HepG2 (cell line): ENCODE data around the gene ZBTB46. TPM values are rescaled to one million over a fixed set of nuclear protein-coding genes. Genes with fewer than 3 reads are reported as not detected.

Experiments used
- ARNT ChIP-seq: fragments of 450-650 bp; IDR thresholded peaks from 2 replicates; pipeline ENCODE4 v1.6.1; 2017
- FOXJ3 ChIP-seq: sonication (generic); formaldehyde crosslinking; IDR thresholded peaks from 2 replicates; pipeline ENCODE4 v1.4.0; 2020; ENCODE audit warnings: missing genetic modification reagents, mild to moderate bottlenecking, borderline replicate concordance
- KMT2A ChIP-seq: sonication (generic); formaldehyde crosslinking; IDR thresholded peaks from 2 replicates; pipeline ENCODE4 v1.4.0; 2020; ENCODE audit warnings: missing genetic modification reagents
- MED1 ChIP-seq: sonication (generic); formaldehyde crosslinking; IDR thresholded peaks from 2 replicates; pipeline ENCODE4 v1.4.0; 2020; ENCODE audit warnings: missing genetic modification reagents
- MTF1 ChIP-seq: sonication (generic); formaldehyde crosslinking; IDR thresholded peaks from 2 replicates; pipeline ENCODE4 v1.5.0; 2020; ENCODE audit warnings: missing genetic modification reagents
- NFE2L1 ChIP-seq: sonication (generic); formaldehyde crosslinking; IDR thresholded peaks from 2 replicates; pipeline ENCODE4 v1.4.0; 2020; ENCODE audit warnings: missing genetic modification reagents, mild to moderate bottlenecking, borderline replicate concordance
- SETDB1 ChIP-seq: sonication (generic); formaldehyde crosslinking; IDR thresholded peaks from 2 replicates; pipeline ENCODE4 v1.5.1; 2020; ENCODE audit warnings: missing genetic modification reagents, mild to moderate bottlenecking, borderline replicate concordance
- SRY ChIP-seq: sonication (generic); formaldehyde crosslinking; IDR thresholded peaks from 2 replicates; pipeline ENCODE4 v1.8.0; 2022; ENCODE audit warnings: mild to moderate bottlenecking, missing genetic modification reagents
- THAP11 ChIP-seq: IDR thresholded peaks from 2 replicates; pipeline ENCODE4 v1.6.1; 2016; ENCODE audit warnings: missing biosample characterization, missing genetic modification reagents
- ZNF263 ChIP-seq: sonication (generic); formaldehyde crosslinking; IDR thresholded peaks from 2 replicates; pipeline ENCODE4 v1.4.0; 2020; ENCODE audit warnings: missing genetic modification reagents
- ZNF331 ChIP-seq: sonication (generic); formaldehyde crosslinking; IDR thresholded peaks from 2 replicates; pipeline ENCODE4 v1.4.0; 2020; ENCODE audit warnings: missing genetic modification reagents
- ZNF660 ChIP-seq: sonication (generic); formaldehyde crosslinking; IDR thresholded peaks from 2 replicates; pipeline ENCODE4 v1.5.1; 2020; ENCODE audit warnings: mild to moderate bottlenecking, low read depth, missing genetic modification reagents, borderline replicate concordance
- ZSCAN12 ChIP-seq: sonication (generic); formaldehyde crosslinking; IDR thresholded peaks from 2 replicates; pipeline ENCODE4 v1.9.0; 2021; ENCODE audit warnings: mild to moderate bottlenecking, missing genetic modification reagents
- polyA plus RNA-seq, 8 experiments: library from polyadenylated mRNA; depleted of rRNA in 3 of 8; stranded (reverse) in 7 of 8; unstranded in 1 of 8; fragments of >200 nt; fragmentation: Illumina TruSeq in 4 of 8; extraction: Trizol in 4 of 8; gene quantifications; 2 replicates each; pipeline versions ENCODE4 v1.2.1 to v1.2.3, GENCODE V29; 2011 to 2016; ENCODE audit warnings: low read depth in 4 of 8, missing spikeins in 1 of 8, mixed read lengths in 1 of 8; ENCODE audit not compliant: insufficient read depth in 1 of 8
- total RNA-seq, 5 experiments: library from RNA; depleted of rRNA; stranded (reverse); fragments of >200 nt; fragmentation: Illumina TruSeq; extraction: Trizol; gene quantifications; 2 replicates each; pipeline ENCODE4 v1.2.3, GENCODE V29; 2016; ENCODE audit warnings: low read depth in 1 of 5
- TF ChIP-seq, protein P1 (sequence below): IDR thresholded peaks from 2 replicates; pipeline ENCODE4 v1.6.1; 2016; ENCODE audit warnings: low read depth, control low read depth
- TF ChIP-seq, protein P2 (sequence below): sonication (generic); formaldehyde crosslinking; IDR thresholded peaks from 2 replicates; pipeline ENCODE4 v1.5.0; 2020; ENCODE audit warnings: missing genetic modification reagents
- TF ChIP-seq, protein P3 (sequence below): sonication (generic); formaldehyde crosslinking; IDR thresholded peaks from 2 replicates; pipeline ENCODE4 v1.8.0; 2022; ENCODE audit warnings: missing genetic modification reagents, mild to moderate bottlenecking, inconsistent platforms, borderline replicate concordance
- TF ChIP-seq, protein P4 (sequence below): IDR thresholded peaks from 2 replicates; pipeline ENCODE4 v1.6.1; 2012; ENCODE audit warnings: low read length, improper control_type of control experiment
- TF ChIP-seq, protein P5 (sequence below): sonication (generic); formaldehyde crosslinking; IDR thresholded peaks from 2 replicates; pipeline ENCODE4 v1.4.0; 2020; ENCODE audit warnings: missing genetic modification reagents

The ZBTB46 gene
- total and polyA plus RNA-seq, 2 of the 13 experiments (the other 11 are each of a cell fraction or from before 2014, with no cell fraction given): 1.6 to 13.5 TPM

DNA sequence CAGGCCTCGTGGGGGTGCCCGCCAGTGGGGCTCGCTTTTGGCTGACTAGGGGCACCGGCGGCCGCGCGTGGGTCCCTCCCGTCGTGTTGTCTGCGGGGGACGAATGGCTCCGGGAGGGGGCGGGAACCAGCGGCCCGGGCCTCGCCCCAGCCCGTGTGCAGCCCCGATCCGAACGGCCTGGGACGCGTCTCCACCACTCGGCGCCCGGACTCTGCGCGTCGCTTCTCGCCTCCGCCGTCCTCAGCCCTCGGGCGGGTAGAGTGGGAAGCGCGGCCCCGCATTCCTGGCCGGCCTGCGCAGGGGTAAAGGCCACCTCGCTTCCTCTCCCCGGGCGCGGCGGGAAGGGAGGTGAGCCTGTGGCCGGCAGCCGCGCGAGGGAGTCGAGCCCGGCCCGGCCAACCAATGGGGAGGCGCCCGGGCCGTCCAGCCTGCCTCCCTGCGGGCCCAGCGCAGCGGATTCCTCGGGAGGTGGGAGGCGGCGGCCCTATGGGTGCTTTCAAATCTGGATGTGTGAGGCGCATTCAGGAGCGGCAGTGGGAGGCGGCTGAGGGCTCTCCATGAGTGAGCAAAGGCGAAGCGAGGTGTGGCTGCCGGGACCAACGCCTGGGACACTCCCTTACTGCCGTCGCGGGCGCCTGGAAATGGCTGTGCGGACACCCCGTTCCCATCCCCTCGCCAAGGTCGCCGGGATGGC lies 1.1 kb upstream of the ZBTB46 start (continued):
- TF ChIP-seq ARNT (no peak), ZNF331 (CRISPR knock-in tag) (no peak; the same call in none of the 2 replicates), MTF1 (0 out of 2 replicates have a peak, but pooled peaks have one; percentile 26), KMT2A (CRISPR knock-in tag) (peak; percentile 72; the same call in 1 of the 2 replicates), ZNF660 (no peak), ZSCAN12 (no peak), SETDB1 (CRISPR knock-in tag) (no peak), SRY (CRISPR knock-in tag) (peak; percentile 94), ZNF263 (CRISPR knock-in tag) (peak; percentile 62), MED1 (CRISPR knock-in tag) (peak; percentile 71), NFE2L1 (CRISPR knock-in tag) (no peak), THAP11 (peak; percentile 34; the same call in 1 of the 2 replicates), FOXJ3 (CRISPR knock-in tag) (no peak)
- TF ChIP-seq, protein P1, sequence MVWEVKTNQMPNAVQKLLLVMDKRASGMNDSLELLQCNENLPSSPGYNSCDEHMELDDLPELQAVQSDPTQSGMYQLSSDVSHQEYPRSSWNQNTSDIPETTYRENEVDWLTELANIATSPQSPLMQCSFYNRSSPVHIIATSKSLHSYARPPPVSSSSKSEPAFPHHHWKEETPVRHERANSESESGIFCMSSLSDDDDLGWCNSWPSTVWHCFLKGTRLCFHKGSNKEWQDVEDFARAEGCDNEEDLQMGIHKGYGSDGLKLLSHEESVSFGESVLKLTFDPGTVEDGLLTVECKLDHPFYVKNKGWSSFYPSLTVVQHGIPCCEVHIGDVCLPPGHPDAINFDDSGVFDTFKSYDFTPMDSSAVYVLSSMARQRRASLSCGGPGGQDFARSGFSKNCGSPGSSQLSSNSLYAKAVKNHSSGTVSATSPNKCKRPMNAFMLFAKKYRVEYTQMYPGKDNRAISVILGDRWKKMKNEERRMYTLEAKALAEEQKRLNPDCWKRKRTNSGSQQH (CRISPR knock-in tag): no peak
- TF ChIP-seq, protein P2, sequence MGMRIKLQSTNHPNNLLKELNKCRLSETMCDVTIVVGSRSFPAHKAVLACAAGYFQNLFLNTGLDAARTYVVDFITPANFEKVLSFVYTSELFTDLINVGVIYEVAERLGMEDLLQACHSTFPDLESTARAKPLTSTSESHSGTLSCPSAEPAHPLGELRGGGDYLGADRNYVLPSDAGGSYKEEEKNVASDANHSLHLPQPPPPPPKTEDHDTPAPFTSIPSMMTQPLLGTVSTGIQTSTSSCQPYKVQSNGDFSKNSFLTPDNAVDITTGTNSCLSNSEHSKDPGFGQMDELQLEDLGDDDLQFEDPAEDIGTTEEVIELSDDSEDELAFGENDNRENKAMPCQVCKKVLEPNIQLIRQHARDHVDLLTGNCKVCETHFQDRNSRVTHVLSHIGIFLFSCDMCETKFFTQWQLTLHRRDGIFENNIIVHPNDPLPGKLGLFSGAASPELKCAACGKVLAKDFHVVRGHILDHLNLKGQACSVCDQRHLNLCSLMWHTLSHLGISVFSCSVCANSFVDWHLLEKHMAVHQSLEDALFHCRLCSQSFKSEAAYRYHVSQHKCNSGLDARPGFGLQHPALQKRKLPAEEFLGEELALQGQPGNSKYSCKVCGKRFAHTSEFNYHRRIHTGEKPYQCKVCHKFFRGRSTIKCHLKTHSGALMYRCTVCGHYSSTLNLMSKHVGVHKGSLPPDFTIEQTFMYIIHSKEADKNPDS: no peak
- TF ChIP-seq, protein P3, sequence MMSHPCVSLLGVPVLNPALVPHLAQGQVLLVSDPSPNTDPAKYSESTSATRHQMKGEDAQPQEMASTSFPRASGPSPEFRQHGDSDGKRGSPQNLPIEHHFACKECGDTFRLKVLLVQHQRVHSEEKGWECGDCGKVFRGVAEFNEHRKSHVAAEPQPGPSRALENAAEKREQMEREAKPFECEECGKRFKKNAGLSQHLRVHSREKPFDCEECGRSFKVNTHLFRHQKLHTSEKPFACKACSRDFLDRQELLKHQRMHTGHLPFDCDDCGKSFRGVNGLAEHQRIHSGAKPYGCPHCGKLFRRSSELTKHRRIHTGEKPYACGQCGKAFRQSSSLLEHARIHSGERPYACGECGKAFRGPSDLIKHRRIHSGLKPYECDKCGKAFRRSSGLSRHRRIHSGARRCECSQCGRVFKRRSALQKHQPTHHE (CRISPR knock-in tag): peak; percentile 69; the same call in 1 of the 2 replicates
- TF ChIP-seq, protein P4, sequence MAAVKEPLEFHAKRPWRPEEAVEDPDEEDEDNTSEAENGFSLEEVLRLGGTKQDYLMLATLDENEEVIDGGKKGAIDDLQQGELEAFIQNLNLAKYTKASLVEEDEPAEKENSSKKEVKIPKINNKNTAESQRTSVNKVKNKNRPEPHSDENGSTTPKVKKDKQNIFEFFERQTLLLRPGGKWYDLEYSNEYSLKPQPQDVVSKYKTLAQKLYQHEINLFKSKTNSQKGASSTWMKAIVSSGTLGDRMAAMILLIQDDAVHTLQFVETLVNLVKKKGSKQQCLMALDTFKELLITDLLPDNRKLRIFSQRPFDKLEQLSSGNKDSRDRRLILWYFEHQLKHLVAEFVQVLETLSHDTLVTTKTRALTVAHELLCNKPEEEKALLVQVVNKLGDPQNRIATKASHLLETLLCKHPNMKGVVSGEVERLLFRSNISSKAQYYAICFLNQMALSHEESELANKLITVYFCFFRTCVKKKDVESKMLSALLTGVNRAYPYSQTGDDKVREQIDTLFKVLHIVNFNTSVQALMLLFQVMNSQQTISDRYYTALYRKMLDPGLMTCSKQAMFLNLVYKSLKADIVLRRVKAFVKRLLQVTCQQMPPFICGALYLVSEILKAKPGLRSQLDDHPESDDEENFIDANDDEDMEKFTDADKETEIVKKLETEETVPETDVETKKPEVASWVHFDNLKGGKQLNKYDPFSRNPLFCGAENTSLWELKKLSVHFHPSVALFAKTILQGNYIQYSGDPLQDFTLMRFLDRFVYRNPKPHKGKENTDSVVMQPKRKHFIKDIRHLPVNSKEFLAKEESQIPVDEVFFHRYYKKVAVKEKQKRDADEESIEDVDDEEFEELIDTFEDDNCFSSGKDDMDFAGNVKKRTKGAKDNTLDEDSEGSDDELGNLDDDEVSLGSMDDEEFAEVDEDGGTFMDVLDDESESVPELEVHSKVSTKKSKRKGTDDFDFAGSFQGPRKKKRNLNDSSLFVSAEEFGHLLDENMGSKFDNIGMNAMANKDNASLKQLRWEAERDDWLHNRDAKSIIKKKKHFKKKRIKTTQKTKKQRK: no peak
- TF ChIP-seq, protein P5, sequence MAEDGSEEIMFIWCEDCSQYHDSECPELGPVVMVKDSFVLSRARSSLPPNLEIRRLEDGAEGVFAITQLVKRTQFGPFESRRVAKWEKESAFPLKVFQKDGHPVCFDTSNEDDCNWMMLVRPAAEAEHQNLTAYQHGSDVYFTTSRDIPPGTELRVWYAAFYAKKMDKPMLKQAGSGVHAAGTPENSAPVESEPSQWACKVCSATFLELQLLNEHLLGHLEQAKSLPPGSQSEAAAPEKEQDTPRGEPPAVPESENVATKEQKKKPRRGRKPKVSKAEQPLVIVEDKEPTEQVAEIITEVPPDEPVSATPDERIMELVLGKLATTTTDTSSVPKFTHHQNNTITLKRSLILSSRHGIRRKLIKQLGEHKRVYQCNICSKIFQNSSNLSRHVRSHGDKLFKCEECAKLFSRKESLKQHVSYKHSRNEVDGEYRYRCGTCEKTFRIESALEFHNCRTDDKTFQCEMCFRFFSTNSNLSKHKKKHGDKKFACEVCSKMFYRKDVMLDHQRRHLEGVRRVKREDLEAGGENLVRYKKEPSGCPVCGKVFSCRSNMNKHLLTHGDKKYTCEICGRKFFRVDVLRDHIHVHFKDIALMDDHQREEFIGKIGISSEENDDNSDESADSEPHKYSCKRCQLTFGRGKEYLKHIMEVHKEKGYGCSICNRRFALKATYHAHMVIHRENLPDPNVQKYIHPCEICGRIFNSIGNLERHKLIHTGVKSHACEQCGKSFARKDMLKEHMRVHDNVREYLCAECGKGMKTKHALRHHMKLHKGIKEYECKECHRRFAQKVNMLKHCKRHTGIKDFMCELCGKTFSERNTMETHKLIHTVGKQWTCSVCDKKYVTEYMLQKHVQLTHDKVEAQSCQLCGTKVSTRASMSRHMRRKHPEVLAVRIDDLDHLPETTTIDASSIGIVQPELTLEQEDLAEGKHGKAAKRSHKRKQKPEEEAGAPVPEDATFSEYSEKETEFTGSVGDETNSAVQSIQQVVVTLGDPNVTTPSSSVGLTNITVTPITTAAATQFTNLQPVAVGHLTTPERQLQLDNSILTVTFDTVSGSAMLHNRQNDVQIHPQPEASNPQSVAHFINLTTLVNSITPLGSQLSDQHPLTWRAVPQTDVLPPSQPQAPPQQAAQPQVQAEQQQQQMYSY (CRISPR knock-in tag): peak; percentile 49; the same call in 1 of the 2 replicates
